Upper lobe of right lung (tissue), 1 donor: ENCODE measurements around the gene FRY. TPM values are rescaled to one million over a fixed set of nuclear protein-coding genes. Genes with fewer than 3 reads are reported as not detected.

Experiments used
- ATAC-seq: fragments of 200-7000 bp; cut with Tn5 transposase; one replicate; pipeline ENCODE4 v1.9.1; 2020; ENCODE audit warnings: mild to moderate bottlenecking, moderate library complexity
- DNase-seq: peaks from one replicate; pipeline ENCODE4 v3.0.0-alpha.2; 2020
- H3K27ac ChIP-seq: fragments of 200-600 bp; one replicate; pipeline ENCODE4 v1.8.0; 2022
- H3K27me3 ChIP-seq: fragments of 200-600 bp; one replicate; pipeline ENCODE4 v1.8.0; 2022; ENCODE audit warnings: mild to moderate bottlenecking
- H3K36me3 ChIP-seq: fragments of 200-600 bp; one replicate; pipeline ENCODE4 v1.8.0; 2022
- H3K4me1 ChIP-seq: fragments of 200-600 bp; one replicate; pipeline ENCODE4 v1.8.0; 2022
- H3K4me3 ChIP-seq: fragments of 200-600 bp; one replicate; pipeline ENCODE4 v1.8.0; 2022; ENCODE audit warnings: mild to moderate bottlenecking
- H3K9me3 ChIP-seq: fragments of 200-600 bp; one replicate; pipeline ENCODE4 v1.8.0; 2022
- intact Hi-C: fragments of 100-400 bp; cut with DNase I; formaldehyde crosslinking; loops from one replicate; pipeline ENCODE4 v1.11.0; 2022
- total RNA-seq: library from RNA; stranded (reverse); fragmentation: NEBNext Ultra II Directional; extraction: Animal tissue kit (Norgen Biotek cat#: 25700); gene quantifications from one replicate; pipeline ENCODE4 v1.2.1, GENCODE V29; 2021
- TF ChIP-seq, protein P1 (sequence below): fragments of 200-600 bp; IDR thresholded peaks from one replicate; pipeline ENCODE4 v1.8.0; 2022; ENCODE audit warnings: antibody characterized with exemption
- donor health status: DM: no; HTN: yes; CAD: no; lungs with severe emphysema.

Gene FRY
- total RNA-seq, 1 donor from 2014 or later: 76.6 TPM

DNA sequence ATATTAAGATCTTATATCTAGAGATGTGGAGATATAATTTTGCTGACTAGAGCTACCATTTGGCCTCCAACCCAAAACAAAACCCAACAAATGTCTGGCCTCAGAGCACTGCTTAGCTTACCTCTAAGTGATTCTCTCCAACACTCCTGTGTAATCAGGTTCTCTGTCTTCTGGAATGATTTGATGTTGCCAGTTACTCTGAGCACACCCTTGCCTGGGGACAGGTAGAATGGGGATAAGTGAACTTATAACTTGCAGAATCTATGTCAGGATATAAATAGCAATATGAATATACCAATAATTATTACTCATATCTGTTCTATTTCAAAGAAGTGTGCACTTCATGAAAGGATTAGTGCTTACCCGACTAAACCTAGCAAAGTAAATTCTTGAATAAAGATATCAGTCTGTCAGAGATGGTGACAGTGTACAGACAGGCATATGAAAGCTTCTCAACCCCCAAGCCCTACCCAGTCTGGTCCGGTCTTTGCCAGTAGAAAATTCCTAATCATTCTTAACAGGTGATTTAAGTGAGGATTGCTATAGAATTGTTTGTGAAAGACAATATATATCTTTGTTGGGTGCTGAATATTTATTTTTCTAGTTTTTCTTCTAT, 250.6 kb downstream of the FRY start:
- intact Hi-C loops: no loop called here
- Histone ChIP-seq H3K9me3 (no peaks in the 10 kb centered on the region), H3K4me3 (no peak overlapping the region), H3K4me1 (peaks cover 13% of the 10 kb centered on the region), H3K27ac (no peak overlapping the region), H3K36me3 (peaks cover 48% of the 10 kb centered on the region), H3K27me3 (no peaks in the 10 kb centered on the region)
- TF ChIP-seq, protein P1, sequence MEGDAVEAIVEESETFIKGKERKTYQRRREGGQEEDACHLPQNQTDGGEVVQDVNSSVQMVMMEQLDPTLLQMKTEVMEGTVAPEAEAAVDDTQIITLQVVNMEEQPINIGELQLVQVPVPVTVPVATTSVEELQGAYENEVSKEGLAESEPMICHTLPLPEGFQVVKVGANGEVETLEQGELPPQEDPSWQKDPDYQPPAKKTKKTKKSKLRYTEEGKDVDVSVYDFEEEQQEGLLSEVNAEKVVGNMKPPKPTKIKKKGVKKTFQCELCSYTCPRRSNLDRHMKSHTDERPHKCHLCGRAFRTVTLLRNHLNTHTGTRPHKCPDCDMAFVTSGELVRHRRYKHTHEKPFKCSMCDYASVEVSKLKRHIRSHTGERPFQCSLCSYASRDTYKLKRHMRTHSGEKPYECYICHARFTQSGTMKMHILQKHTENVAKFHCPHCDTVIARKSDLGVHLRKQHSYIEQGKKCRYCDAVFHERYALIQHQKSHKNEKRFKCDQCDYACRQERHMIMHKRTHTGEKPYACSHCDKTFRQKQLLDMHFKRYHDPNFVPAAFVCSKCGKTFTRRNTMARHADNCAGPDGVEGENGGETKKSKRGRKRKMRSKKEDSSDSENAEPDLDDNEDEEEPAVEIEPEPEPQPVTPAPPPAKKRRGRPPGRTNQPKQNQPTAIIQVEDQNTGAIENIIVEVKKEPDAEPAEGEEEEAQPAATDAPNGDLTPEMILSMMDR: no peak
- ATAC-seq (no peak), DNase-seq (no peak)

DNA sequence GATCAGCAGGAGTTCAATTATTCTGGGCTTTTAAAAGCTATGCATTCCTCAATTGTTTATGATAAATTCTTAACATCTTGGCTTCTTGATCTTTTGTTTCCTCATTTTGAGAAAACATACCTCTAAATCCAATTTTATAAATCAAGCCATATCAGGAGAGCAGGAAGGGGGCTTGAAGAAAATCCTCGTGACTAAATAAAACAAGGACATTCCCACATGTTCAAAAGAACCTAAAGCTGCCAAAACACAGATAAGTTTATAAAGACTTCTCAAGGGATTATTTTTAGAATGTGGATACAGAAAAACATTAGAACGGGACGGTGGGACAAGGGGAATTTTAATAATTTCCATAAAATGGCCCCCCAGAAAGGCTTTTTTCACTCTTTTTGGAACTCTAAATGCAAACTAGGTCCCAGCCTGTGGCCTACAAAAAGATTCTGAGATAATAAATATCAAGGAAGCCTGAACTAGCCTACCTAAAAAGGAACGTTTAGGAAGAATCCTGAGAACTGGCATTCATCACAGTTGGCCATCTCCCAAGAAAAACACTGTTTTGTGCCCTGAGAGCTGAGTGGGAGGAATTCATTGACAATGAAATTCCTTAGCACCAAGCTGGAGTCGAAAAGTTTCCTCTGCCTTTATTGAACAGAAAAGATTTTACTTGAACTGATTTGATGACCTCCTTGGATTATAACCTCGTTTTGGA, 253.5 kb downstream of the FRY start:
- H3K9me3 ChIP-seq: no peaks in the 10 kb centered on the region
- peaks cover 29% of the 10 kb centered on the region for H3K36me3 ChIP-seq
- DNase-seq (no peak), ATAC-seq (peak; percentile 41)
- H3K27ac ChIP-seq: peak overlapping the region; percentile 27
- no peaks in the 10 kb centered on the region for H3K27me3 ChIP-seq
- peaks cover 13% of the 10 kb centered on the region for H3K4me1 ChIP-seq
- no peak overlapping the region for H3K4me3 ChIP-seq
- intact Hi-C loops: no loop called here
- TF ChIP-seq, protein P1: no peak

DNA sequence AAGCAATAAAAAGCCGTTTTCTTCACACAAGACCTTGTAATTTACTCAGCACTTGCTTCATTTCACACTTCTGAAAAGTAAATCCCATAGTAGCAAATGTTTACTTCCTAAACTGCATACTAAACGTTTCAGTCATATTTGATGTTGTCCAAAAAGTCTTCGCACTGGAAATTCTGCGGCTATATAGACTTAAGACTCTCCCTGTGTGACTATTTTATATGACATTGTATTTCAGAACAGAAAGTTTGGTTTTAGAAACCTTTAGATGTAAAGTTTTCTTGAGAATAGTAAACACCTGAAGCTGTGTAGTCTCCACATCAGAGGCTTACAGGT, 254.0 kb downstream of the FRY start:
- H3K27ac ChIP-seq: no peak overlapping the region
- H3K27me3 ChIP-seq: no peaks in the 10 kb centered on the region
- H3K36me3 ChIP-seq: peaks cover 28% of the 10 kb centered on the region
- TF ChIP-seq, protein P1: no peak
- DNase-seq (no peak), ATAC-seq (no peak)
- intact Hi-C loops: no loop called here
- no peaks in the 10 kb centered on the region for H3K9me3 ChIP-seq
- peaks cover 13% of the 10 kb centered on the region for H3K4me1 ChIP-seq
- no peak overlapping the region for H3K4me3 ChIP-seq

DNA sequence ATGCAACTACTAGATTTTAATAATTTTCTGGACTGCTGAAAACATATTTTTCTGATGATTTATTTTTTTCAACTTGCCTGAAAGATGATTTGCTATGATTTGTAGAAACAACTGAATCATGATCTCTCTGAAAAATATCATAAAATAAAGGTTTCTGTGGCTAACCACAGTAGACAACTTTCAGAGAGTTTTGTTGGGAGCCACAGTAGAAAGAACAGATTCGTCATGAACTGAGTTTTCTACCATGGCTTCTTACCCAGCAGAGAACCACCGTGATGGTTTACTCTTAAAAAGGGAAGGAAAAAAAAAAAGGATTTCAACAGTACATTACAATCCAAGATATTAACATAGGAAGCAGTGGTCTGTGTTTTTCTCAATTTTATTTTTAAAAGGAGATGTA, 265.6 kb downstream of the FRY start:
- peaks cover 33% of the 10 kb centered on the region for H3K36me3 ChIP-seq
- intact Hi-C loops: no loop called here
- no peaks in the 10 kb centered on the region for H3K9me3 ChIP-seq
- H3K27me3 ChIP-seq: no peaks in the 10 kb centered on the region
- H3K4me3 ChIP-seq: no peak overlapping the region
- DNase-seq (no peak), ATAC-seq (no peak)
- H3K27ac ChIP-seq: no peak overlapping the region
- TF ChIP-seq, protein P1: no peak
- no peaks in the 10 kb centered on the region for H3K4me1 ChIP-seq

DNA sequence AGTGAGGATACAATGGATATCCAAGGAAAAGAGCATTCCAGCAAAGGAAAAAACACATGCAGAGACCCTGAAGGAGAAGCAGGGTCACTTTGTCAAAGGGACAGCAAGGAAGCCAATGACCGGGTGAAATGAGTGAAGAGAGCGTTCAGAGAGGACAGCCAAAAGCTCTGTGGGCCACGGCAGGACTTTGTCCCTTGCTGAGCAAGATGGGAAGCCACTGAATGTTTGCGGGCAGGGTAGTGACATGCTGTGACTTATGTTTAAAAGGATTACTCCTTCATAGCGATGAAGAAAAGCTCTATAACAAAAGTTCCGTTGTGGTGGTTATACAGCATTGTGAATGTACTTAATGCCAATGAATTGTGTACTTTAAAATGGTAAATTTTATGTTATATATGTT, 267.1 kb downstream of the FRY start:
- H3K27me3 ChIP-seq: no peaks in the 10 kb centered on the region
- no peaks in the 10 kb centered on the region for H3K4me1 ChIP-seq
- no peak overlapping the region for H3K4me3 ChIP-seq
- DNase-seq (no peak), ATAC-seq (no peak)
- peaks cover 29% of the 10 kb centered on the region for H3K36me3 ChIP-seq
- TF ChIP-seq, protein P1: no peak
- H3K27ac ChIP-seq: no peak overlapping the region
- intact Hi-C loops: no loop called here
- no peaks in the 10 kb centered on the region for H3K9me3 ChIP-seq
